Activated CD8-positive, alpha-beta memory T cell treated with anti-CD3 and anti-CD28 coated beads, Interleukin-2, amount 50 U/mL, for 1 hour (primary cell): ENCODE data around the gene TRIM5.
A peak's percentile ranks its signal among the peaks of the same experiment; 100 is the strongest.
"Not testable (repeated sequence)": the region's sequence is repeated elsewhere in the genome, so short reads cannot be mapped to it uniquely, and the experiment has no call there.

Source experiments
- DNase-seq: peaks from one replicate; pipeline ENCODE4 v3.0.0-alpha.2; 2020; ENCODE audit errors: extremely low read depth

TRIM5 gene

GRCh38 chr11:5684646-5685362 lies at the start of gene TRIM5:
Gene TRIM5 (minus strand): TSS chr11:5685074. CDS start chr11:5680177, 4,897 bp downstream.
- DNase-seq = peak; percentile 68

- no peak for DNase-seq
Measured at GRCh38 chr11:5727691-5728090, 42.8 kb upstream of the TRIM5 start.

GRCh38 chr11:5726351-5726750 lies 41.5 kb upstream of the TRIM5 start:
- no peak for DNase-seq

- DNase-seq = no peak
Measured at GRCh38 chr11:5722622-5723021, 37.7 kb upstream of the TRIM5 start.

- no peak for DNase-seq
Measured at GRCh38 chr11:5719703-5720495, 35.0 kb upstream of the TRIM5 start.

GRCh38 chr11:5716518-5716917 lies 31.6 kb upstream of the TRIM5 start:
- not testable (repeated sequence) for DNase-seq

GRCh38 chr11:5713695-5714094 lies 28.8 kb upstream of the TRIM5 start:
- DNase-seq = no peak

GRCh38 chr11:5712507-5712906 lies 27.6 kb upstream of the TRIM5 start:
- no peak for DNase-seq

GRCh38 chr11:5705688-5706087 lies 20.8 kb upstream of the TRIM5 start:
- DNase-seq = no peak

- no peak for DNase-seq
Measured at GRCh38 chr11:5703741-5704536, 19.1 kb upstream of the TRIM5 start.

- no peak for DNase-seq
Measured at GRCh38 chr11:5701055-5701577, 16.2 kb upstream of the TRIM5 start.

GRCh38 chr11:5700421-5701054 lies 15.7 kb upstream of the TRIM5 start:
- DNase-seq = no peak

GRCh38 chr11:5698281-5698680 lies 13.4 kb upstream of the TRIM5 start:
- no peak for DNase-seq

GRCh38 chr11:5696210-5696609 lies 11.3 kb upstream of the TRIM5 start:
- no peak for DNase-seq

- DNase-seq = no peak
Measured at GRCh38 chr11:5695580-5695979, 10.7 kb upstream of the TRIM5 start.

- DNase-seq = no peak
Measured at GRCh38 chr11:5694642-5695041, 9.8 kb upstream of the TRIM5 start.

- DNase-seq = no peak
Measured at GRCh38 chr11:5691964-5692361, 7.1 kb upstream of the TRIM5 start.

- not testable (repeated sequence) for DNase-seq
Measured at GRCh38 chr11:5691238-5691963, 6.5 kb upstream of the TRIM5 start.

- DNase-seq = no peak
Measured at GRCh38 chr11:5690736-5691135, 5.9 kb upstream of the TRIM5 start.

GRCh38 chr11:5690216-5690615 lies 5.3 kb upstream of the TRIM5 start:
- DNase-seq = no peak

GRCh38 chr11:5689551-5689983 lies 4.7 kb upstream of the TRIM5 start, which contains the start of gene TRIM22:
Gene TRIM22 (plus strand): TSS chr11:5689790. CDS start chr11:5696233, 6,443 bp downstream.
- DNase-seq = no peak
